B cell (primary cell): ENCODE results near the gene COG2. TPM values are rescaled to one million over a fixed set of nuclear protein-coding genes. Genes with fewer than 3 reads are reported as not detected.

ENCODE experiments used
- ATAC-seq: fragments of 200-7000 bp; cut with Tn5 transposase; one replicate; pipeline ENCODE4 v1.10.0; 2021; ENCODE audit warnings: low read depth, mild to moderate bottlenecking, moderate number of reproducible peaks, moderate library complexity
- CTCF ChIA-PET: fragments of 350-600 bp; sonication (Branson Sonifier 250); formaldehyde crosslinking; loops from one replicate; lab custom pipeline; 2021; ENCODE audit warnings: antibody characterized with exemption, inconsistent platforms; lab: Charles Lee
- POLR2A ChIA-PET: fragments of 350-600 bp; sonication (Branson Sonifier 250); formaldehyde crosslinking; loops from one replicate; lab custom pipeline; 2021; ENCODE audit warnings: antibody characterized with exemption; lab: Charles Lee
- DNase-seq: peaks from one replicate; pipeline ENCODE4 v3.0.0; 2013
- H2AFZ ChIP-seq: 2 replicates; pipeline ENCODE4 v1.6.1; 2012; ENCODE audit warnings: mild to moderate bottlenecking, low read depth, low read length; ENCODE audit not compliant: insufficient read depth, poor library complexity, severe bottlenecking
- H3K27ac ChIP-seq, 2 donors: 1 replicate in 1 of 2; 2 replicates in 1 of 2; pipeline ENCODE4 v1.5.1; 2012 to 2013; ENCODE audit warnings: low read length in 2 of 2, mild to moderate bottlenecking in 2 of 2, moderate library complexity in 1 of 2
- H3K27me3 ChIP-seq, 4 experiments: fragments of 200-600 bp in 1 of 4; sonication (generic) in 1 of 4; replicated peaks in 1 of 4; 1 replicate in 2 of 4; 2 replicates in 2 of 4; pipeline versions ENCODE4 v1.6.1 to v1.7.0; 2013 to 2016; ENCODE audit warnings: low read length in 3 of 4, mild to moderate bottlenecking in 2 of 4, mixed read lengths in 1 of 4, moderate library complexity in 1 of 4; ENCODE audit not compliant: insufficient read depth in 4 of 4, control insufficient read depth in 3 of 4; ENCODE audit errors: control extremely low read depth in 1 of 4
- H3K36me3 ChIP-seq, 2 experiments: replicated peaks in 1 of 2; 1 replicate in 1 of 2; 2 replicates in 1 of 2; pipeline versions ENCODE4 v1.6.1 to v1.7.1; 2013; ENCODE audit warnings: low read length in 1 of 2; ENCODE audit not compliant: insufficient read depth in 2 of 2, control insufficient read depth in 1 of 2; ENCODE audit errors: control extremely low read depth in 1 of 2, extremely low read depth in 1 of 2
- H3K4me1 ChIP-seq, 2 donors: fragments of 200-600 bp in 1 of 2; sonication (generic) in 1 of 2; 1 replicate in 1 of 2; 2 replicates in 1 of 2; pipeline versions ENCODE4 v1.5.1 to v1.6.1; 2013 to 2017; ENCODE audit warnings: low read length in 2 of 2; ENCODE audit not compliant: control insufficient read depth in 2 of 2, insufficient read depth in 2 of 2
- H3K4me2 ChIP-seq: replicated peaks from 2 replicates; pipeline ENCODE3; 2012; ENCODE audit warnings: mild to moderate bottlenecking, low read depth, low read length; ENCODE audit not compliant: poor library complexity, severe bottlenecking
- H3K4me3 ChIP-seq, 5 experiments: fragments of 200-600 bp in 1 of 5; sonication (generic) in 1 of 5; 1 replicate in 3 of 5; 2 replicates in 2 of 5; pipeline versions ENCODE4 v1.5.1 to v1.7.0; 2011 to 2016; ENCODE audit warnings: low read length in 4 of 5, mild to moderate bottlenecking in 4 of 5, low read depth in 2 of 5, control low read depth in 1 of 5, moderate library complexity in 1 of 5; ENCODE audit not compliant: insufficient read depth in 1 of 5; ENCODE audit errors: control extremely low read depth in 1 of 5, extremely low read depth in 1 of 5
- H3K79me2 ChIP-seq: fragments of 200-600 bp; sonication (generic); one replicate; pipeline ENCODE4 v1.6.0; 2016; ENCODE audit warnings: low read length; ENCODE audit not compliant: control insufficient read depth, insufficient read depth
- H3K9ac ChIP-seq: fragments of 200-600 bp; sonication (generic); 2 replicates; pipeline ENCODE4 v1.6.1; 2017; ENCODE audit warnings: mild to moderate bottlenecking, low read length, moderate library complexity
- H3K9me3 ChIP-seq, 3 donors: one replicate each; pipeline versions ENCODE4 v1.6.1 to v1.7.1; 2013; ENCODE audit warnings: low read length in 2 of 3; ENCODE audit not compliant: control insufficient read depth in 2 of 3, insufficient read depth in 1 of 3; ENCODE audit errors: control extremely low read depth in 1 of 3
- H4K20me1 ChIP-seq: 2 replicates; pipeline ENCODE4 v1.6.0; 2012; ENCODE audit warnings: mild to moderate bottlenecking, low read length; ENCODE audit not compliant: insufficient read depth, control insufficient read depth, poor library complexity, severe bottlenecking
- H3K27ac Mint-ChIP-seq: one replicate; pipeline ENCODE4 v1.8.0; 2021; ENCODE audit warnings: mixed read lengths
- H3K27me3 Mint-ChIP-seq: one replicate; pipeline ENCODE4 v1.8.0; 2021; ENCODE audit warnings: mixed read lengths
- H3K4me1 Mint-ChIP-seq: one replicate; pipeline ENCODE4 v1.8.0; 2021; ENCODE audit warnings: mixed read lengths
- H3K4me3 Mint-ChIP-seq: one replicate; pipeline ENCODE4 v1.8.0; 2021; ENCODE audit warnings: mixed read lengths
- H3K9me3 Mint-ChIP-seq: one replicate; pipeline ENCODE4 v1.8.0; 2022; ENCODE audit warnings: mixed read lengths; ENCODE audit not compliant: insufficient read depth
- CTCF ChIP-seq: fragments of 200-600 bp; IDR thresholded peaks from one replicate; pipeline ENCODE4 v1.8.0; 2022; ENCODE audit warnings: antibody characterized with exemption, mild to moderate bottlenecking
- EZH2 ChIP-seq: IDR thresholded peaks from 2 replicates; pipeline ENCODE4 v1.6.1; 2012; ENCODE audit warnings: borderline replicate concordance, low read depth, mild to moderate bottlenecking, moderate library complexity, low read length; ENCODE audit not compliant: insufficient read depth, poor library complexity, severe bottlenecking
- WGBS: methylation state at CpG from one replicate; pipeline ENCODE4 v1.1.5; 2013; ENCODE audit warnings: missing lambda C conversion rate; ENCODE audit not compliant: insufficient coverage; 5-methylcytosine and 5-hydroxymethylcytosine counted together
- intact Hi-C: fragments of 100-400 bp; cut with micrococcal nuclease; formaldehyde crosslinking; loops from one replicate; pipeline ENCODE4 v1.10.0; 2022
- polyA plus RNA-seq: library from polyadenylated mRNA; depleted of rRNA; stranded (reverse); fragments of >200 nt; gene quantifications from 2 replicates; pipeline ENCODE4 v1.2.3, GENCODE V29; 2012
- total RNA-seq, 2 donors: library from RNA; stranded (reverse); fragments of 120-200 nt in 1 of 2; gene quantifications; 1 replicate in 1 of 2; 2 replicates in 1 of 2; pipeline versions ENCODE4 v1.2.3 to v1.2.4, GENCODE V29; 2013 to 2022

The COG2 gene
- total and polyA plus RNA-seq, 2 donors (not counting 1 experiment from before 2014, with no cell fraction given): 17.0 to 42.5 TPM

GRCh38 chr1:230730977-230731376 is 88.7 kb downstream of the COG2 start:
- no peak overlapping the region for H3K4me3 ChIP-seq
- no peak overlapping the region for H3K9ac ChIP-seq
- H3K9me3 ChIP-seq: no peaks in the 10 kb centered on the region
- Mint-ChIP-seq H3K4me3 (no peak overlapping the region), H3K9me3 (peaks cover 2% of the 10 kb centered on the region), H3K27me3 (peaks cover 27% of the 10 kb centered on the region), H3K4me1 (no peaks in the 10 kb centered on the region), H3K27ac (no peak overlapping the region)
- 72% methylated on average over 5 of the region's 5 CpGs for WGBS
- H3K79me2 ChIP-seq: no peaks in the 10 kb centered on the region
- H3K27me3 ChIP-seq: peaks cover 0 to 2% (median 1%) of the 10 kb centered on the region in 4 experiments
- POLR2A ChIA-PET: no interaction called here
- no peaks in the 10 kb centered on the region for H3K4me1 ChIP-seq
- no peak overlapping the region for H3K27ac ChIP-seq
- intact Hi-C loops: no loop called here
- DNase-seq (no peak), ATAC-seq (no peak)
- no peaks in the 10 kb centered on the region for H4K20me1 ChIP-seq
- CTCF ChIA-PET: no interaction called here
- no peak for TF ChIP-seq CTCF
- no peak for TF ChIP-seq EZH2
- no peaks in the 10 kb centered on the region for H3K36me3 ChIP-seq
- H3K4me2 ChIP-seq: no peak overlapping the region
- H2AFZ ChIP-seq: no peak overlapping the region

GRCh38 chr1:230735447-230735846 is 93.2 kb downstream of the COG2 start:
- Histone ChIP-seq H3K27me3 (peaks cover 0 to 6% (median 0%) of the 10 kb centered on the region in 4 experiments), H2AFZ (no peak overlapping the region), H4K20me1 (no peaks in the 10 kb centered on the region), H3K4me2 (no peak overlapping the region), H3K27ac (no peak overlapping the region), H3K9me3 (peaks cover 0 to 3% (median 0%) of the 10 kb centered on the region in 3 donors), H3K36me3 (no peaks in the 10 kb centered on the region), H3K4me3 (no peak overlapping the region), H3K4me1 (no peaks in the 10 kb centered on the region), H3K9ac (no peak overlapping the region), H3K79me2 (no peaks in the 10 kb centered on the region)
- DNase-seq (no peak), ATAC-seq (no peak)
- H3K4me3 Mint-ChIP-seq: no peak overlapping the region
- ChIA-PET CTCF (no interaction called here), POLR2A (no interaction called here)
- H3K4me1 Mint-ChIP-seq: no peaks in the 10 kb centered on the region
- H3K27ac Mint-ChIP-seq: no peak overlapping the region
- no peaks in the 10 kb centered on the region for H3K9me3 Mint-ChIP-seq
- 55% methylated on average over 2 of the region's 2 CpGs for WGBS
- TF ChIP-seq EZH2 (no peak), CTCF (no peak)
- intact Hi-C loops: no loop called here
- H3K27me3 Mint-ChIP-seq: peaks cover 41% of the 10 kb centered on the region
